Tibial nerve (tissue), 4 donors: Measurements from ENCODE around the gene CFAP20DC.

Experiments
- EP300 ChIP-seq, 2 donors: sonication (generic); formaldehyde crosslinking; IDR thresholded peaks; one replicate each; pipeline ENCODE4 v1.6.1; 2017; ENCODE audit warnings: antibody characterized with exemption in 2 of 2, mild to moderate bottlenecking in 1 of 2
- POLR2A ChIP-seq, 2 donors: fragments of 450-650 bp; IDR thresholded peaks; one replicate each; pipeline ENCODE4 v1.6.1; 2017; ENCODE audit warnings: antibody characterized with exemption in 2 of 2, mild to moderate bottlenecking in 2 of 2, moderate library complexity in 2 of 2
- TF ChIP-seq, protein P1 (sequence below), 5 experiments: fragments of 200-600 bp in 3 of 5; fragments of 450-650 bp in 2 of 5; sonication (generic) in 3 of 5; IDR thresholded peaks; one replicate each; pipeline ENCODE4 v1.5.1; 2016 to 2019; ENCODE audit warnings: antibody characterized with exemption in 5 of 5, mild to moderate bottlenecking in 3 of 5, moderate library complexity in 2 of 5

DNA sequence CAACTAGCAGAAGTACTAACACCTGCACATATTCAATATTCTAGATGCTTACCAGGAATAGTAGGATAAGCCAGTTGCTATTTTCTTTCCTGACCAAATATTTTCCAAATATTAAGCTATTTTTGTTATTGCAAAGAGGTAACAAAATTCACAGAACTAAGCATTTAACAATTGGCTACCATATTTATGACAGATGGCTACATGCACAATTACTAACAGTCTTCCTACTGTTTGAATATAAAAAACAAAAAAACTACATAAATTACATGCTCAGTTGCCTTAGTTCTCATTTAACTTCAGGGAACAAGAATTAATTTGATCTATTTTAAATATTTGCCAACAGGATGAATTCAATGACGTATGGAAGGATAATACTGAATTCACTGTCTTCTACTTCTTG is 36.2 kb downstream of the CFAP20DC start:
- TF ChIP-seq, protein P1, sequence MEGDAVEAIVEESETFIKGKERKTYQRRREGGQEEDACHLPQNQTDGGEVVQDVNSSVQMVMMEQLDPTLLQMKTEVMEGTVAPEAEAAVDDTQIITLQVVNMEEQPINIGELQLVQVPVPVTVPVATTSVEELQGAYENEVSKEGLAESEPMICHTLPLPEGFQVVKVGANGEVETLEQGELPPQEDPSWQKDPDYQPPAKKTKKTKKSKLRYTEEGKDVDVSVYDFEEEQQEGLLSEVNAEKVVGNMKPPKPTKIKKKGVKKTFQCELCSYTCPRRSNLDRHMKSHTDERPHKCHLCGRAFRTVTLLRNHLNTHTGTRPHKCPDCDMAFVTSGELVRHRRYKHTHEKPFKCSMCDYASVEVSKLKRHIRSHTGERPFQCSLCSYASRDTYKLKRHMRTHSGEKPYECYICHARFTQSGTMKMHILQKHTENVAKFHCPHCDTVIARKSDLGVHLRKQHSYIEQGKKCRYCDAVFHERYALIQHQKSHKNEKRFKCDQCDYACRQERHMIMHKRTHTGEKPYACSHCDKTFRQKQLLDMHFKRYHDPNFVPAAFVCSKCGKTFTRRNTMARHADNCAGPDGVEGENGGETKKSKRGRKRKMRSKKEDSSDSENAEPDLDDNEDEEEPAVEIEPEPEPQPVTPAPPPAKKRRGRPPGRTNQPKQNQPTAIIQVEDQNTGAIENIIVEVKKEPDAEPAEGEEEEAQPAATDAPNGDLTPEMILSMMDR (IDR thresholded peaks at IDR 0.05) = no peak
- TF ChIP-seq EP300 (IDR thresholded peaks at IDR 0.05) = no peak
- no peak for TF ChIP-seq POLR2A (IDR thresholded peaks at IDR 0.05)
